Measurements from ENCODE around the gene MYO1A. TPM values are rescaled to one million over a fixed set of nuclear protein-coding genes. Genes with fewer than 3 reads are reported as not detected.

The MYO1A gene
- total and polyA plus RNA-seq, 2 of the 13 experiments (the other 11 are each of a cell fraction or from before 2014, with no cell fraction given), result 5.3 to 6.0 TPM

GRCh38 chr12:56993346-56993745, 56.6 kb downstream of the MYO1A start (continued):
- TF ChIP-seq GZF1 (CRISPR knock-in tag; IDR thresholded peaks at IDR 0.05) (no peak), SIX1 (CRISPR knock-in tag; IDR thresholded peaks at IDR 0.05; ENCODE audit: borderline replicate concordance) (no peak), ZNF207 (IDR thresholded peaks at IDR 0.05; ENCODE audit: borderline replicate concordance) (no peak)

- CTCF ChIA-PET (ENCODE audit: low intra/inter-chr PET ratio, low total read pairs), result interaction anchor here (0.7 kb wide), 1 partner anchor 155 kb away, joined by 3 read pairs; no protein-coding TSS in a partner anchor
- no peak for FAIRE-seq
- no peaks in the 10 kb centered on the region for H3K36me3 ChIP-seq (replicated peaks in 1 of 2; ENCODE audit: control insufficient read depth in 1 of 2, insufficient read depth in 2 of 2, low read length in 2 of 2)
- H4K20me1 ChIP-seq (ENCODE audit: insufficient read depth, low read length), result no peaks in the 10 kb centered on the region
- no peak overlapping the region for H3K4me3 ChIP-seq (replicated peaks in 1 of 3; ENCODE audit: insufficient read depth in 1 of 3, low read depth in 2 of 3, low read length in 3 of 3)
- intact Hi-C loops (cut with micrococcal nuclease; ENCODE audit: unreplicated experiment), result no loop called here
- H3K4me1 ChIP-seq (ENCODE audit: insufficient read depth, low read length), result peaks cover 15% of the 10 kb centered on the region; the same call in 1 of the 2 replicates
- 33% methylated on average over 8 of the region's 8 CpGs for WGBS (ENCODE audit: low lambda C conversion rate)
- no peak overlapping the region for H2AFZ ChIP-seq (ENCODE audit: low read length)
- no peaks in the 10 kb centered on the region; a peak in 1 of 5 replicates for H3K27me3 ChIP-seq (ENCODE audit: control insufficient read depth in 1 of 2, insufficient read depth in 2 of 2, low read length in 2 of 2)
- H3K9me3 ChIP-seq (ENCODE audit: low read length), result no peaks in the 10 kb centered on the region
- BruUV-seq (replicated peaks), result no TSS peak
- in situ Hi-C loops (cut with HindIII; ENCODE audit: extremely low pct_ligation_motif_present, low pct_unique_long_range_greater_than_20kb), result no loop called here
- DNase-seq (ENCODE audit: low spot score), result no peak
- H3K9ac ChIP-seq (ENCODE audit: insufficient read depth, low read depth, low read length), result no peak overlapping the region
- H3K79me2 ChIP-seq (ENCODE audit: insufficient read depth, low read length), result no peaks in the 10 kb centered on the region
- H3K27ac ChIP-seq (ENCODE audit: extremely low read length, insufficient read depth, low read length), result no peak overlapping the region
- no peak for ATAC-seq
- no peak overlapping the region for H3K4me2 ChIP-seq (ENCODE audit: low read depth, low read length)
- POLR2A ChIA-PET, result no interaction called here
- TF ChIP-seq TGIF2 (CRISPR knock-in tag; IDR thresholded peaks at IDR 0.05) (no peak), FOSL2 (CRISPR knock-in tag; IDR thresholded peaks at IDR 0.05) (no peak), SAFB2 (CRISPR knock-in tag; IDR thresholded peaks at IDR 0.05; ENCODE audit: borderline replicate concordance, low read depth) (no peak), BCLAF1 (IDR thresholded peaks at IDR 0.05) (no peak), CREB3 (CRISPR knock-in tag; IDR thresholded peaks at IDR 0.05) (no peak), ZUFSP (CRISPR knock-in tag; IDR thresholded peaks at IDR 0.05; ENCODE audit: borderline replicate concordance) (no peak), ERF (CRISPR knock-in tag; IDR thresholded peaks at IDR 0.05) (no peak), SUZ12 (IDR thresholded peaks at IDR 0.05; ENCODE audit: low read depth, low read length) (no peak), ELF4 (CRISPR knock-in tag; IDR thresholded peaks at IDR 0.05; ENCODE audit: borderline replicate concordance) (no peak), PREB (CRISPR knock-in tag; IDR thresholded peaks at IDR 0.05) (no peak), ZNF275 (CRISPR knock-in tag; IDR thresholded peaks at IDR 0.05; ENCODE audit: borderline replicate concordance) (no peak)
Observed at GRCh38 chr12:56991319-56992246, 58.3 kb downstream of the MYO1A start.

All from HepG2 (cell line).